Epithelial cell of proximal tubule (primary cell): ENCODE results near the gene MRC1. TPM values are rescaled to one million over a fixed set of nuclear protein-coding genes. Genes with fewer than 3 reads are reported as not detected.
A peak's percentile ranks its signal among the peaks of the same experiment; 100 is the strongest.

Source experiments
- DNase-seq: peaks from one replicate; pipeline ENCODE4 v3.0.0-alpha.2; 2011; ENCODE audit warnings: low read depth
- H3K4me3 ChIP-seq: 2 replicates; pipeline ENCODE4 v1.5.1; 2011; ENCODE audit warnings: low read depth, mild to moderate bottlenecking, low read length
- total RNA-seq: library from RNA; depleted of rRNA; stranded (reverse); fragments of >200 nt; gene quantifications from 2 replicates; pipeline ENCODE4 v1.2.3, GENCODE V29; 2015
- TF ChIP-seq, protein P1 (sequence below): conservative IDR thresholded peaks from 2 replicates; pipeline ENCODE4 v1.5.1; 2012; ENCODE audit warnings: low read depth, mild to moderate bottlenecking, low read length

MRC1 gene
- total RNA-seq, 1 donor from 2014 or later: not detected

DNA sequence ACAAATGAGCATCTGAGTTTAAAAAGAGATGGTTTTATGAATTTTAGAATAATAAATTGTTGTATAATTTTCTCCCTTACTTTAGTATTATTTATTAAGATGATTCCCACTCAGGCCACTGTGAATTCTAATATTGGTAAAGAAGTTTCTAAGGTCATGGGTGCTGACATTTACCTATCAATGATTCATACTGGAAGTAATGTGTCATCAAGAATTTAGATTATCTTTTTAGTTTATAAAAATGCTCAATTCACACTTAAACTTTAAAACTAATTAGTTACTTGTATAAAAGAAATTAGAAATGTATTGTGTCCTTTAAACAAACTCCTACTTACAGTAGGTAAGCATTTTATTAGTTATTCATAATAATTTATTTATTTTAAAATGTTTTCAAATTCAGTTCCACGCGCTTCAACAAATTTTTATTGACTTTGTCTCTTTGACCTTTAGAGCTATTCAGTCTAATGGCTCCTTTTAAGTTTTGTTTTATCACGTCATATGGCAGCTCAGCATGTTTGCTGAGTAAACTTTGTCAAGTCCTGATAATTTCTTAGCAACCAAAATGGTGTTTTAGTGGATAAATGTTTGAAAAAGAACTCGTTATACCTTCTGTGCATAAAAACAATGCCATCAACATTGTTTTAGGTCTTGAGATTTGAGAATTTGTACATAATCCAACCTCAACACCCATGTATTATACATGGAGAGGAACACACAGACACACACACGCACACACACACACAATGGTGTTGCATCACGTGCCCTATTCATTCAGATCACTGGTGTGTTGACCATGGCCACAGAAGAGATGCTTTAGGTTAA, 15.1 kb upstream of the MRC1 start:
- DNase-seq: no peak
- H3K4me3 ChIP-seq: no peak overlapping the region
- TF ChIP-seq, protein P1, sequence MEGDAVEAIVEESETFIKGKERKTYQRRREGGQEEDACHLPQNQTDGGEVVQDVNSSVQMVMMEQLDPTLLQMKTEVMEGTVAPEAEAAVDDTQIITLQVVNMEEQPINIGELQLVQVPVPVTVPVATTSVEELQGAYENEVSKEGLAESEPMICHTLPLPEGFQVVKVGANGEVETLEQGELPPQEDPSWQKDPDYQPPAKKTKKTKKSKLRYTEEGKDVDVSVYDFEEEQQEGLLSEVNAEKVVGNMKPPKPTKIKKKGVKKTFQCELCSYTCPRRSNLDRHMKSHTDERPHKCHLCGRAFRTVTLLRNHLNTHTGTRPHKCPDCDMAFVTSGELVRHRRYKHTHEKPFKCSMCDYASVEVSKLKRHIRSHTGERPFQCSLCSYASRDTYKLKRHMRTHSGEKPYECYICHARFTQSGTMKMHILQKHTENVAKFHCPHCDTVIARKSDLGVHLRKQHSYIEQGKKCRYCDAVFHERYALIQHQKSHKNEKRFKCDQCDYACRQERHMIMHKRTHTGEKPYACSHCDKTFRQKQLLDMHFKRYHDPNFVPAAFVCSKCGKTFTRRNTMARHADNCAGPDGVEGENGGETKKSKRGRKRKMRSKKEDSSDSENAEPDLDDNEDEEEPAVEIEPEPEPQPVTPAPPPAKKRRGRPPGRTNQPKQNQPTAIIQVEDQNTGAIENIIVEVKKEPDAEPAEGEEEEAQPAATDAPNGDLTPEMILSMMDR: no peak

DNA sequence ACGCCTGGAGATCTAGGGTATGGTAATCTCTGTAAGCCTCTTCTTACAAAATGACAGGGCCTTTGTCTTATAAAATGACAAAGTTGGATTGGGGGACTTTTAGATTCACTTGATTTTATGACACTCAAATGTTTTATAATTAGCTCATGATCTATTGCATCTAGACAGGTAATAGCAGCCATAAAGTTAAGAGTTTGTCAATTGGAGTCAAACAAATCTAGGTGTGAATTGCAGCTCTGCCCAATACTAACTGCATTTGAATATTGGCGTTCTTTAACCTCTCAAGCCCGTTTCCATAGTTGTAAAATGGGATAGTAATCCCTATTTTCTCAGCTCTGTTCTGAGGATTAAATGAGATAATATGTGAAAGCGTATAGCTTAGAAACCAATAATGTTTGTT, 14.1 kb upstream of the MRC1 start:
- H3K4me3 ChIP-seq: no peak overlapping the region
- TF ChIP-seq, protein P1: no peak
- no peak for DNase-seq

DNA sequence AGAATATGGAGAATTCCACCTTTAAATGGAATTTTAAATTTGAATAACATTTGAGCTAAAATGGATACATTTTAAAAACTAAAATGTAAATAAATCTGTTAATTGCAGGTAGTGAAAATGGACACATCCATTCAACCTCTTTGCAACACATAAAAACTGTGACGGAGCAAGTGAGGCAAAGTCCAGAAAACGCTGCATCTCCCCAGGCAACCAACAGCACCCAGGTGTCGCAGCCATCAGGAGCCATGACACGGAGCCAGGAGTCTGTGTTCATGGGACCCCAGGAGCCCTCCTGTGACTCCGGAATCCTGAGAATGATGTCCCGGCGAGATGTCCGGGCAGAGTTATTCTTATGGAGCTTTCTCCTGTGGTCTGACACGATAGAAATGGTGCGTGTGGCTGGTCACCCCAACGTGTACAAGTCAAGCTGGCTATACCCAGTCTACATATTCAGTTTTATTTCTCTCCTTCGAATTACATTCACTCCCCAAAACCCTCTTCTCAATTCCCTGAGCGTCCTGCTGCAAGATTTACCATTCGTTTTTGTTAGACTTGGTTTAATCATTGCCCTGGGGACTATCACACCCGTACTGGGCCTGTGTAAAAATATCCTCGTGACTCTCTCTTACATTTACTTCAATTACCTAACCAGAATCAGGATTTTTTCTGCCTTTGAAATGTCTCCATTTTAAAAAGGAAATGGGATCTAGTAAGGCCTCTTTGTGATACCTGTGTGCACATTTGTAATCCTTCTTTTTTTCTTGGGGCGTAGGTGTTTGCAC, 13.1 kb upstream of the MRC1 start:
- H3K4me3 ChIP-seq: no peak overlapping the region
- DNase-seq: no peak
- TF ChIP-seq, protein P1: no peak

DNA sequence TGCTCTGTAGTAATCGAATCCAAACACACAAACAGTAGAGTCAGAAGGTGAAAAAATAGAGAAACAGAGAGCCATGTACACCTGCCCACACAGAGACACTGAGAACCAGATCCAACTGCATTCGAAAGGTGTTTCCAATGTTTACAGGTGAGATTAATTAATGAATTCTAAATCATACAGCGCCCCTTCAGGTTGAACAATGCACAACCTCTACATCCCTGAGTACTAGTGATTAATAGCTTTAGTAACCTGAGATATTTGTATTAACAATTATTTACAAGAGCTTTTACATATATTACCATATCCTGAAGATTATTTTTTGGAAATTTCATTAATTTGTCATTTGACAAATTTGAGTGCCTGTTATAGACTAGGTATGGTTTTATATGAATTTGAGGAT, 7.6 kb upstream of the MRC1 start:
- H3K4me3 ChIP-seq: no peak overlapping the region
- no peak for DNase-seq
- TF ChIP-seq, protein P1: peak; percentile 8

DNA sequence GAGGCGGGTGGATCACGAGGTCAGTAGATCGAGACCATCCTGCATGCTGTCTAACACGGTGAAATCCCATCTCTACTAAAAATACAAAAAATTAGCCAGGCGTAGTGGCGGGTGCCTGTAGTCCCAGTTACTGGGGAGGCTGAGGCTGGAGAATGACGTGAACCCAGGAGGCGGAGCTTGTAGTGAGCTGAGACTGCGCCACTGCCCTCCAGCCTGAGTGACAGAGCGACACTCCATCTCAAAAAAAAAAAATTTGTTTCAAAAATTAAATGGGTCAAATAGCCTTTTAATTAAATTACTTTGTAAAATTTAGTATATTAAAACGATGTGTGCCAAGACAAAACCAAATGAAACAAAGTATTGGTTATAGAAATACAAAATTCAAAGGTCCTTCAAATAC, 6.8 kb upstream of the MRC1 start:
- DNase-seq: no peak
- no peak overlapping the region for H3K4me3 ChIP-seq
- TF ChIP-seq, protein P1: no peak

DNA sequence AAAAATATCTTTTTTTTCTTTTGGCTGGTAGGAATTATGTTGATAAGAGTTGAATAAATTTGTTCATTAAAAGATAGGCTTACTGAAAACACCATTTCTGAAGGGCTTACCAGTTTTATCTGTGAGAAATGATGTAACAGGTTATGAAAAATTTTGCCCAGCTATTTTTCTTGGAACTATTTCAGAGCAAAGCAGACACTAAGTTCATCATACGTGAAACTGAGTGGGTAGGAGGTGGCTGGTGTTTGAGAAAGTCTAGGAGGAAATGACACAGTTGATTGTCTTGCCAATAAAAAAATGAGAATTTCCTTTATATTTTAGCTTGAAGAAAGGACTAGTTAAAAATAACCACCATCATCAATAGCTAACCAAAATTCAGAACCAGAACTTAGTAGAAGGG, 6.2 kb upstream of the MRC1 start:
- no peak overlapping the region for H3K4me3 ChIP-seq
- TF ChIP-seq, protein P1: no peak
- DNase-seq: no peak
